ENCODE measurements around the gene MYO18A.
A peak's percentile ranks its signal among the peaks of the same experiment; 100 is the strongest.

- peak in 4 of 12 donors; percentile 20 to 27 (median 24) for TF ChIP-seq CTCF (IDR thresholded peaks at IDR 0.05)
- no peak for TF ChIP-seq POLR2A (IDR thresholded peaks at IDR 0.05)
These were observed 64.0 kb downstream of the MYO18A start for GRCh38 chr17:29115961-29116803.
